Vagina (tissue), 2 donors: ENCODE data around the gene GAD1. TPM values are rescaled to one million over a fixed set of nuclear protein-coding genes. Genes with fewer than 3 reads are reported as not detected.

ENCODE experiments used
- DNase-seq, 2 donors: peaks; one replicate each; pipeline ENCODE4 v3.0.0-alpha.2; 2017; ENCODE audit errors: extremely low spot score in 2 of 2
- H3K27ac ChIP-seq: fragments of 200-600 bp; sonication (generic); one replicate; pipeline ENCODE4 v1.5.1; 2019
- H3K27me3 ChIP-seq: fragments of 200-600 bp; sonication (generic); one replicate; pipeline ENCODE4 v1.5.1; 2019
- H3K36me3 ChIP-seq, 2 donors: fragments of 200-600 bp; sonication (generic); one replicate each; pipeline ENCODE4 v1.5.1; 2017 to 2019
- H3K4me1 ChIP-seq: fragments of 200-600 bp; sonication (generic); one replicate; pipeline ENCODE4 v1.5.1; 2019
- H3K4me3 ChIP-seq, 2 donors: fragments of 200-600 bp; sonication (generic); 1 replicate in 1 of 2; 2 replicates in 1 of 2; pipeline ENCODE4 v1.5.1; 2016 to 2019
- H3K9me3 ChIP-seq: fragments of 200-600 bp; sonication (generic); one replicate; pipeline ENCODE4 v1.5.1; 2019
- CTCF ChIP-seq, 3 experiments: fragments of 450-650 bp in 2 of 3; fragments of 200-600 bp in 1 of 3; sonication (generic) in 1 of 3; IDR thresholded peaks; one replicate each; pipeline ENCODE4 v1.5.1; 2017 to 2019; ENCODE audit warnings: antibody characterized with exemption in 3 of 3, mild to moderate bottlenecking in 2 of 3, moderate library complexity in 2 of 3
- POLR2A ChIP-seq, 2 donors: fragments of 450-650 bp; IDR thresholded peaks; one replicate each; pipeline ENCODE4 v1.6.1; 2017; ENCODE audit warnings: antibody characterized with exemption in 2 of 2, mild to moderate bottlenecking in 2 of 2, moderate library complexity in 2 of 2
- POLR2AphosphoS5 ChIP-seq, 2 donors: sonication (generic); formaldehyde crosslinking; IDR thresholded peaks; one replicate each; pipeline ENCODE4 v1.9.0; 2017; ENCODE audit warnings: antibody characterized with exemption in 2 of 2, mild to moderate bottlenecking in 2 of 2, low read depth in 1 of 2; ENCODE audit not compliant: insufficient read depth in 1 of 2
- intact Hi-C: fragments of 100-400 bp; cut with DNase I; formaldehyde crosslinking; loops from one replicate; pipeline ENCODE4 v1.15.1; 2023
- total RNA-seq: library from RNA; depleted of rRNA; stranded (reverse); fragments of >200 nt; gene quantifications from one replicate; pipeline ENCODE4 v1.2.3, GENCODE V29; 2016

The GAD1 gene
- total RNA-seq, 1 donor from 2014 or later, result not detected

- H3K27me3 ChIP-seq, result no peaks in the 10 kb centered on the region
- TF ChIP-seq CTCF (IDR thresholded peaks at IDR 0.05), result no peak
- TF ChIP-seq POLR2AphosphoS5 (IDR thresholded peaks at IDR 0.05; ENCODE audit: insufficient read depth in 1 of 2, low read depth in 1 of 2), result no peak
- TF ChIP-seq POLR2A (IDR thresholded peaks at IDR 0.05), result no peak
- no peaks in the 10 kb centered on the region for H3K9me3 ChIP-seq
- DNase-seq, result no peak
- H3K36me3 ChIP-seq, result no peaks in the 10 kb centered on the region
- H3K4me3 ChIP-seq, result no peak overlapping the region
- no peaks in the 10 kb centered on the region for H3K4me1 ChIP-seq
- H3K27ac ChIP-seq, result no peak overlapping the region
- intact Hi-C loops, result no loop called here
Observed at GRCh38 chr2:170883683-170884082, 67.0 kb downstream of the GAD1 start.

- no peaks in the 10 kb centered on the region for H3K27me3 ChIP-seq
- no peak overlapping the region for H3K27ac ChIP-seq
- TF ChIP-seq POLR2AphosphoS5 (IDR thresholded peaks at IDR 0.05; ENCODE audit: insufficient read depth in 1 of 2, low read depth in 1 of 2), result no peak
- TF ChIP-seq POLR2A (IDR thresholded peaks at IDR 0.05), result no peak
- no peak for TF ChIP-seq CTCF (IDR thresholded peaks at IDR 0.05)
- H3K4me3 ChIP-seq, result no peak overlapping the region
- no peaks in the 10 kb centered on the region for H3K36me3 ChIP-seq
- no peaks in the 10 kb centered on the region for H3K4me1 ChIP-seq
- no peaks in the 10 kb centered on the region for H3K9me3 ChIP-seq
- DNase-seq, result no peak
- intact Hi-C loops, result no loop called here
Observed at GRCh38 chr2:170885130-170885791, 68.6 kb downstream of the GAD1 start.

- no peak overlapping the region for H3K4me3 ChIP-seq
- no peak for TF ChIP-seq CTCF (IDR thresholded peaks at IDR 0.05)
- no peak for TF ChIP-seq POLR2A (IDR thresholded peaks at IDR 0.05)
- TF ChIP-seq POLR2AphosphoS5 (IDR thresholded peaks at IDR 0.05; ENCODE audit: insufficient read depth in 1 of 2, low read depth in 1 of 2), result no peak
Observed at GRCh38 chr2:170886386-170886785, 69.7 kb downstream of the GAD1 start.

GRCh38 chr2:170887496-170887895, 70.8 kb downstream of the GAD1 start:
- no peak for DNase-seq
- TF ChIP-seq CTCF (IDR thresholded peaks at IDR 0.05), result no peak
- TF ChIP-seq POLR2A (IDR thresholded peaks at IDR 0.05), result no peak
- no peak for TF ChIP-seq POLR2AphosphoS5 (IDR thresholded peaks at IDR 0.05; ENCODE audit: insufficient read depth in 1 of 2, low read depth in 1 of 2)
- intact Hi-C loops, result no loop called here
- Histone ChIP-seq H3K36me3 (no peaks in the 10 kb centered on the region), H3K4me3 (no peak overlapping the region), H3K4me1 (no peaks in the 10 kb centered on the region), H3K27ac (no peak overlapping the region), H3K27me3 (no peaks in the 10 kb centered on the region), H3K9me3 (no peaks in the 10 kb centered on the region)

More at GRCh38 chr2:170886386-170886785, 69.7 kb downstream of the GAD1 start:
- H3K9me3 ChIP-seq, result no peaks in the 10 kb centered on the region
- no peaks in the 10 kb centered on the region for H3K27me3 ChIP-seq
- no peak overlapping the region for H3K27ac ChIP-seq
- no peaks in the 10 kb centered on the region for H3K4me1 ChIP-seq
- no peaks in the 10 kb centered on the region for H3K36me3 ChIP-seq
- no peak for DNase-seq
- intact Hi-C loops, result no loop called here

GRCh38 chr2:170887896-170888295, 71.2 kb downstream of the GAD1 start:
- intact Hi-C loops, result no loop called here
- Histone ChIP-seq H3K36me3 (no peaks in the 10 kb centered on the region), H3K27me3 (no peaks in the 10 kb centered on the region), H3K4me3 (no peak overlapping the region), H3K27ac (no peak overlapping the region), H3K9me3 (no peaks in the 10 kb centered on the region), H3K4me1 (no peaks in the 10 kb centered on the region)
- no peak for DNase-seq
- TF ChIP-seq CTCF (IDR thresholded peaks at IDR 0.05), result no peak
- no peak for TF ChIP-seq POLR2AphosphoS5 (IDR thresholded peaks at IDR 0.05; ENCODE audit: insufficient read depth in 1 of 2, low read depth in 1 of 2)
- TF ChIP-seq POLR2A (IDR thresholded peaks at IDR 0.05), result no peak
